ENCODE measurements around the gene MAP3K15. TPM values are rescaled to one million over a fixed set of nuclear protein-coding genes. Genes with fewer than 3 reads are reported as not detected.
"Not testable (repeated sequence)": the region's sequence is repeated elsewhere in the genome, so short reads cannot be mapped to it uniquely, and the experiment has no call there.

Gene MAP3K15
- total RNA-seq, 2 donors from 2014 or later = 2.4 to 2.5 TPM

- ATAC-seq (no peak), DNase-seq (ENCODE audit: low spot score in 2 of 2) (no peak)
- peaks cover 12 to 17% of the 10 kb centered on the region in 2 donors for H3K36me3 Mint-ChIP-seq
- H3K9me3 Mint-ChIP-seq = no peaks in the 10 kb centered on the region
- peak overlapping the region; percentile 74 to 95 for H3K27ac Mint-ChIP-seq
Observed at GRCh38 chrX:19543020-19543715, 27.9 kb upstream of the MAP3K15 start.

GRCh38 chrX:19541931-19542330, 26.6 kb upstream of the MAP3K15 start:
- H3K27ac Mint-ChIP-seq = no peak overlapping the region
- no peak for ATAC-seq
- no peaks in the 10 kb centered on the region for H3K9me3 Mint-ChIP-seq
- H3K36me3 Mint-ChIP-seq = peaks cover 7 to 17% of the 10 kb centered on the region in 2 donors
- DNase-seq (ENCODE audit: low spot score in 2 of 2) = no peak

- DNase-seq (ENCODE audit: low spot score in 2 of 2) = no peak
- Mint-ChIP-seq H3K27ac (peak overlapping the region in 1 of 2 donors; percentile 40), H3K36me3 (peaks cover under 1 to 12% of the 10 kb centered on the region in 2 donors), H3K9me3 (no peaks in the 10 kb centered on the region)
- ATAC-seq = peak in 1 of 2 donors; percentile 28
Observed at GRCh38 chrX:19541196-19541595, 25.9 kb upstream of the MAP3K15 start.

GRCh38 chrX:19540076-19540475, 24.8 kb upstream of the MAP3K15 start:
- ATAC-seq = no peak
- Mint-ChIP-seq H3K27ac (peak overlapping the region; percentile 40 to 72), H3K9me3 (no peaks in the 10 kb centered on the region), H3K36me3 (peaks cover 0 to 5% of the 10 kb centered on the region in 2 donors)
- no peak for DNase-seq (ENCODE audit: low spot score in 2 of 2)

- H3K27ac Mint-ChIP-seq = peak overlapping the region; percentile 61 to 81
- no peak for ATAC-seq
- peaks cover 0 to 3% of the 10 kb centered on the region in 2 donors for H3K36me3 Mint-ChIP-seq
- DNase-seq (ENCODE audit: low spot score in 2 of 2) = no peak
- no peaks in the 10 kb centered on the region for H3K9me3 Mint-ChIP-seq
Observed at GRCh38 chrX:19539665-19540064, 24.4 kb upstream of the MAP3K15 start.

- no peak for DNase-seq (ENCODE audit: low spot score in 2 of 2)
- Mint-ChIP-seq H3K9me3 (no peaks in the 10 kb centered on the region), H3K27ac (peak overlapping the region in 1 of 2 donors; percentile 65), H3K36me3 (no peaks in the 10 kb centered on the region)
- no peak for ATAC-seq
Observed at GRCh38 chrX:19535476-19535875, 20.2 kb upstream of the MAP3K15 start.

GRCh38 chrX:19532709-19533108, 17.4 kb upstream of the MAP3K15 start:
- no peak overlapping the region for H3K27ac Mint-ChIP-seq
- H3K9me3 Mint-ChIP-seq = no peaks in the 10 kb centered on the region
- ATAC-seq (no peak), DNase-seq (ENCODE audit: low spot score in 2 of 2) (no peak)
- no peaks in the 10 kb centered on the region for H3K36me3 Mint-ChIP-seq

GRCh38 chrX:19517965-19518364, 2.7 kb upstream of the MAP3K15 start:
- DNase-seq (ENCODE audit: low spot score in 2 of 2) (no peak), ATAC-seq (no peak)
- Mint-ChIP-seq H3K27ac (no peak overlapping the region), H3K36me3 (no peaks in the 10 kb centered on the region), H3K9me3 (no peaks in the 10 kb centered on the region)

- Mint-ChIP-seq H3K9me3 (no peaks in the 10 kb centered on the region), H3K36me3 (no peaks in the 10 kb centered on the region), H3K27ac (no peak overlapping the region)
- DNase-seq (ENCODE audit: low spot score in 2 of 2) (no peak), ATAC-seq (no peak)
Observed at GRCh38 chrX:19515615-19516105, 352 bp upstream of the MAP3K15 start.

GRCh38 chrX:19513383-19513782, 1.9 kb downstream of the MAP3K15 start:
- Mint-ChIP-seq H3K27ac (no peak overlapping the region), H3K36me3 (no peaks in the 10 kb centered on the region), H3K9me3 (peaks cover 0 to 6% of the 10 kb centered on the region in 2 donors)
- ATAC-seq (no peak), DNase-seq (ENCODE audit: low spot score in 2 of 2) (no peak)

- Mint-ChIP-seq H3K9me3 (peaks cover 0 to 6% of the 10 kb centered on the region in 2 donors), H3K27ac (no peak overlapping the region), H3K36me3 (no peaks in the 10 kb centered on the region)
- ATAC-seq = no peak
- no peak for DNase-seq (ENCODE audit: low spot score in 2 of 2)
Observed at GRCh38 chrX:19512961-19513360, 2.3 kb downstream of the MAP3K15 start.

GRCh38 chrX:19512359-19512758, 2.9 kb downstream of the MAP3K15 start:
- no peaks in the 10 kb centered on the region for H3K36me3 Mint-ChIP-seq
- no peak overlapping the region for H3K27ac Mint-ChIP-seq
- no peak for DNase-seq (ENCODE audit: low spot score in 2 of 2)
- peaks cover 0 to 6% of the 10 kb centered on the region in 2 donors for H3K9me3 Mint-ChIP-seq
- ATAC-seq = no peak

- not testable (repeated sequence) for H3K27ac Mint-ChIP-seq; H3K36me3 Mint-ChIP-seq; DNase-seq (ENCODE audit: low spot score in 2 of 2); ATAC-seq; H3K9me3 Mint-ChIP-seq
Observed at GRCh38 chrX:19511796-19512195, 3.5 kb downstream of the MAP3K15 start.

- ATAC-seq (no peak), DNase-seq (ENCODE audit: low spot score in 2 of 2) (no peak)
- no peaks in the 10 kb centered on the region for H3K36me3 Mint-ChIP-seq
- H3K27ac Mint-ChIP-seq = no peak overlapping the region
- H3K9me3 Mint-ChIP-seq = no peaks in the 10 kb centered on the region
Observed at GRCh38 chrX:19496711-19497110, 18.6 kb downstream of the MAP3K15 start.

- Mint-ChIP-seq H3K27ac (no peak overlapping the region), H3K9me3 (no peaks in the 10 kb centered on the region), H3K36me3 (no peaks in the 10 kb centered on the region)
- no peak for DNase-seq (ENCODE audit: low spot score in 2 of 2)
- no peak for ATAC-seq
Observed at GRCh38 chrX:19487520-19488200, 27.6 kb downstream of the MAP3K15 start.

GRCh38 chrX:19479458-19479857, 35.9 kb downstream of the MAP3K15 start:
- DNase-seq (ENCODE audit: low spot score in 2 of 2) (no peak), ATAC-seq (no peak)
- Mint-ChIP-seq H3K27ac (no peak overlapping the region), H3K9me3 (peaks cover 3 to 5% of the 10 kb centered on the region in 2 donors), H3K36me3 (no peaks in the 10 kb centered on the region)

- not testable (repeated sequence) for ATAC-seq; H3K27ac Mint-ChIP-seq; H3K36me3 Mint-ChIP-seq; DNase-seq (ENCODE audit: low spot score in 2 of 2); H3K9me3 Mint-ChIP-seq
Observed at GRCh38 chrX:19468383-19468782, 46.9 kb downstream of the MAP3K15 start.

GRCh38 chrX:19462879-19463278, 52.4 kb downstream of the MAP3K15 start:
- DNase-seq (ENCODE audit: low spot score in 2 of 2) (no peak), ATAC-seq (no peak)
- no peaks in the 10 kb centered on the region for H3K9me3 Mint-ChIP-seq
- H3K36me3 Mint-ChIP-seq = no peaks in the 10 kb centered on the region
- H3K27ac Mint-ChIP-seq = no peak overlapping the region
